OCI-M1 (cell line): ENCODE measurements around the gene OBP2A.
"Not testable (repeated sequence)": the region's sequence is repeated elsewhere in the genome, so short reads cannot be mapped to it uniquely, and the experiment has no call there.

Experiments used
- DNase-seq: peaks from one replicate; lab custom pipeline; 2025; lab: John Stamatoyannopoulos, UW

The OBP2A gene

DNA sequence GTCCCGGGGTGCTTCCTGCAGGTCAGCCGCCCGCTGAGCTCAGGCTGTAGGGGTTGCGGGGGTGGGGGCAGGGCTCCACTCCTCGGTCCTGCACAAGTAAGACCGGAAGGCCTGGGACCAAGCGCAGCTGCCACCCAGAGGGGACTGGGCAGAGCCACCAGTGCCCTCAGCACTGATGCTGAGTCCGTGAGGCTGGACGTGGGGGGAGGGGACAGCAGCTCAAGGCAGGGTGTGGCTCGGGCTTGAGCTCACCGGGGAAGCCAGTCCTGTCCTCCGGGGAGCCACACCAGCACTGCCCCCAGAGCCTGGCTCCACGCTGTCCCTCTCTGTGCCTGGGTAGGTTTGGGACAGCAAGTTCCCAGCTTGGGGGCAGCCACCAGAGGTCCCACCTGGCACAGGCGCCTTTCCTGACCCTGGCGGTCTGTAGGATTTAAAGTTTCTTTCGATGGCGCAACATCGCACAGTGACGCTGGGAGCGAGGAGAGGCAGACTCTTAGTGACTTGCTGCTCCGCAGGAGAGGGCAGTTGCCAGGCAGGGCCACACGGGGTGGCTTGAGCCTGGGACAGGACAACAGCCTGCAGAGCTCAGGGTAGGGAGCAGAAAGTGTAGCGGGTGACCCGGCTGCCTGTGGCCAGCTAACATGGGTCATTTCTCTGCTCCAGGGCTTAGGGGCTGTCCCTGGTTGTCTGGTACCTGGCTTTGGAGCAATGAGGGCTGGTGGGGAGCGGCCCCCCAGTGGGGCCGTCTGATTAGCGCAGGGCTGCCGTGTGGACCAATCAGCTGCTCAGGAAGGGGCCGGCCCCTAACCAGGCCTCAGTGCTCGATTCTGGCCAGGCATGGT lies 19.0 kb upstream of the OBP2A start:
- no peak for DNase-seq

DNA sequence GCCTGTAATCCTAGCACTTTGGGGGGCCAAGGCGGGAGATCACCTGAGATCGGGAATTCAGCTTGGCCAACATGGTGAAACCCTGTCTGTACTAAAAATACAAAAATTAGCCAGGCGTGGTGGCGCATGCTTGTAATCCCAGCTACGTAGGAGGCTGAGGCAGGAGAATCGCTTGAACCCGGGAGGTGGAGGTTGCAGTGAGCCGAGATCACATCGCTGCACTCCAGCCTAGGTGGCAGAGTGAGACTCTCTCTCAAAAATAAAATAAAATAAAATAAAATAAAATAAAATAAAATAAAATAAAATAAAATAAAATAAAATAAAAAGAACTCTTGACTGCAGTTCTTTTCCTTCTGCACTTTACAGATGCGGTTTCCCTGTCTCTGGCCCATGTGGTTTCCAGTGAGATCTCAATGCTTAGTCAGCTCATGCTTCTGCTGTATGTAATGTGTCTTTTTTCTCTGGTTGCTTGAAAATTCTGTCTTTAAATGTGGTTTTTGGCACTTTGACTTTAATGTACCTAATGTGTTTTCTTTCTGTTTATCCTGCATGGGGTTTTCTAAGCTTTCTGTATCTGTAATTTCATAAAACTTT lies 17.0 kb upstream of the OBP2A start:
- DNase-seq: not testable (repeated sequence)

DNA sequence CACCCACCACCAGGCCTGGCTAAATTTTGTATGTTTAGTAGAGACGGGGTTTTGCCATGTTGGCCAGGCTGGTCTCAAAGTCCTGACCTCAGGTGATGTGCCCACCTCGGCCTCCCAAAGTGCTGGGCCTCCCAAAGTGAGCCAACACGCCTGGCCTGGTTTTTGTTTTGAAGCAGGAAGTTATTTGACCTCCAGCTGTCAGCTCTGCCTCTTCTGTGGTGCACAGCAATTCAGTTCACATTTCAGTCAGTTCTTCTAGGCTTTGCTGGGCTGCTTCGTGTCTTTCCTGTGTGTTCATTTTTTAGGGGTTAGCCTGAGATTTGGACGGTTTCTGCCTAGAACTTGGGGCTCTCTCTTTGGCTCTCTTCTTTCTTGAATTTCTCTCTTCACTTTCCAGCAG lies 15.8 kb upstream of the OBP2A start:
- DNase-seq: no peak

DNA sequence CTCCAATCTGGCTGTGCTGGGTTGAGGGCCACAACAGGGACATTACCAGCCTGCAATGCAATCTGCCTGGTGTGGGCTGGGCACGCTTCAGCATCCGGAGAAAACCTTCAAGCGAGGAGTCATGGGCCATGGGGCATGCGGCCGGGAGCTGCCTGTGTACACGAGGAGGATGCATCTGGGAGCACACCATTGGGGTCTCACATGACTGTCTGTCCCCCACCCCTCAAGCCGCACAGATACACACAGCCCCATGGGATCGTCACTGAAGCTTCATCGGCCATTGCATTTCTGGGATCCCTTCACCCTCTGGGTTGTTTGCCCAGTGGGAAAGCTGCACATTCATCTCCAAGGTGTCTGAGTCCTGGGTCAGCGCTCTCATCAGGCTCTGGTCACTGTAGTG lies 14.8 kb upstream of the OBP2A start:
- DNase-seq: no peak

DNA sequence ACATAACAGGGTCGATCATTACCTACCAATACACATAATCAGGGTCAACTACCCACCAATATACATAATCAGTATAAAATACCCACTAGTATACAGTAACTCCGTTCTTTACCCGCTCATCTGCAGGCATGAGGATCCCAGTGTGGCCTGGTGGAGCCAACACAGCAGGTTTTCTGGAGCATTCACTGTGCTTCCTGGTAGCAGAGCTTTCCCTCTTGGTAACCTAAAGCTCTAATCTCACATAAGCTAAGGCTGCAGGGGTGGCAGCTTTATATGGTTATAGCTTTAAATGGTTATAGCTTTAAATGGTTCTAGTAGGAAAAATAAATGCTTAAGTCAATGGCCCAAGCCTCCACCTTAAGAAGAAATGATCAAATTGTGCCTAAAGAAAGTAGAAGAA lies 12.8 kb upstream of the OBP2A start:
- DNase-seq: no peak

DNA sequence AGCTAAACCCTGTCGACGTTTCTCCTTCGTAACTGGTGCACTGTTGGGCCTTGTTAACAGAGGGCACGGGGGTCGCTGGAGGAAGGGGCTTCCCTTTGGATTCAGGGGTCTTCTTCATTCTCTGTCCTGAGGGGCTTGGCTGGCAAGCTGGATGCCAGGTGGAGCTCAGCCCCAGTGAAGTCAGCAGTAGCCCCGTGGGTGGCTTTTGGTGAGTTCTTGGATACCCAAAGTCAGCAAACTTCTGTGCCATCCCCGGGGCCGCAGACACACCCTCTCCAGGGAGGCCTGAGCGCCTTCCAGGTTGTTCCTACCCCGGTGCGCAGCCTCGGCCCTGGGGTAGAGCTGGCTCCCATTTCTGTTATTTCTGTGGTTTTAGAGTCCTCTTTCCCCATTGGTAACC lies 12.3 kb upstream of the OBP2A start:
- DNase-seq: no peak

DNA sequence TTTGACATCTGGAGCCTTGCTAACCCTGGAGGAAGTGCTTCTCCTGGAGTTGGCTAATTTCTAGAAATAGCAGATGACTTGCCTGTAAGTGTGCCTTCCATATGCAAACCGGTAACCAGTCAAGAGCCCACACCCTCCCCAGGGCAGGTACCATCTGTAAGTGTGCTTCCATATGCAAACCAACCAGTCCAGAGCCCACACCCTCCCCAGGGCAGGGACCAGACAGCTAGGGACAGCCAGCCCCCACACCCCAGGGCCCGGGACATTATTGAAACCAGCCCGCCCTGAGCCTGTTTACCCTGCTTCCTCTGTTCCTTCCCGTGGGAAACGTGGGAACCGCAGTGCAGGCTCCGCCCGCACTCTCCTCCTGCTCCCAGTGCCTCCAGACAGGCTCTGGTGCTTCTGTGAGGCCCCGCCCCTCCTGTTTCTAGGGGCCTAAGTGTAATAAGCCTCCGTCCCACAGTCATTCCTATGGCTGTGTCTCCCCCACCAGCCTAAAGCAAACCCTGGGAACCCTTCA lies 11.7 kb upstream of the OBP2A start:
- not testable (repeated sequence) for DNase-seq

DNA sequence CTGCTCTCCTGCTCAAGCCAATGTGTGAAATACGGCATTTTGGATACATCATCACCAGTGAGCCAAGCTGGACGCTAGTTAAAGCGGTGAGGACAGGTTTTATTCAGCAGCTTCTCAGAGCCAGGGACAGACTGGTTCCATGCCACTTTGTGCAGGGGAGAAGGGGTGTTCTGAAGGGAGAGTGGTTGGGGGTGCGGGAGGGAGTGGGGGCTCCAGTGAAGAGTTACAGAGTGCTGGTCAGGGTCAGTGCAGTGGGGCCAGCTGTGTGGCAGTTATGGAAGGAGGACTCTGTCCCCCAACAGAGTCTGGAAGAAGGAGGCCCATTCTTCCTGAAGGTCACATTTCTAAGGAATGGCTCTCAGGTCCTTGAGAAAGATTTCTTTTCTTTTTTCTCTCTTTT lies 11.1 kb upstream of the OBP2A start:
- not testable (repeated sequence) for DNase-seq

DNA sequence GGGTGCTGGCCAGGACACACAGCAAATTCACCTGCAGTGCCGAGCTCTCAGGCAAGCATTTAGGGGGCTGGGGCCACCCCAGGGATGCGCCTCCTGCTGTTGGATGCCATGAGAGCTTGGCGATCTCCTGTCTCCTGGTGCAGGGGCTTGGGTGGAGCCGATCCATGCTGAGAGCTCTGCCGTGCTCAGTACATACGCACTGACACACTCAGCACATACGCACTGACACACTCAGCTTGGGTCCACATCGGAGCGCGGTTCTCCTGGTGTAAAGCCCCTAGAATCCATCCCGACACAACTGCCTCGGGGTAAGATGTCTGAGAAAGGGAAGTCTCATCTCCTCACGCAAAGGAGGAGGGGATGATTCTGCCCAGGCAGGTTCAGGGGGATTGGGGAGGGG lies 10.3 kb upstream of the OBP2A start:
- DNase-seq: not testable (repeated sequence)

DNA sequence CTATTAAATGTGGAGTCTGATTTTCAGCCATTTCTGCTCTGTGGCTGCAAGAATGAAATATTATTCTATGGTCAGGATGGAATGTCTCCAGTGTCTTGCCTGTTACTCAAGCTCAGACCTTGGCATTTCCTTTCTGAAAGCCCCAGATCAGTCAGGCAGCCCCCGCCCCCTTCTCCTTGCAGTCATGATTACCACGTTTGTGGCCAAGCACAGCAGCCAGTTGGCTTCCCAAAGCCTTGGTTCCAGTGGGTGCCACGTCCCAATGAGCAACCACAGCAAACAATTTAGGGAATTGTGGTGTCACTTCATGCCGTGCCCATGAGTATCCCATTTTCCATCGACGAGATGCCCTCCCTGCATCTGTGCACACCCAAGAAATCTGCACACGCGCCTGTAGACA lies 9.7 kb upstream of the OBP2A start:
- no peak for DNase-seq

DNA sequence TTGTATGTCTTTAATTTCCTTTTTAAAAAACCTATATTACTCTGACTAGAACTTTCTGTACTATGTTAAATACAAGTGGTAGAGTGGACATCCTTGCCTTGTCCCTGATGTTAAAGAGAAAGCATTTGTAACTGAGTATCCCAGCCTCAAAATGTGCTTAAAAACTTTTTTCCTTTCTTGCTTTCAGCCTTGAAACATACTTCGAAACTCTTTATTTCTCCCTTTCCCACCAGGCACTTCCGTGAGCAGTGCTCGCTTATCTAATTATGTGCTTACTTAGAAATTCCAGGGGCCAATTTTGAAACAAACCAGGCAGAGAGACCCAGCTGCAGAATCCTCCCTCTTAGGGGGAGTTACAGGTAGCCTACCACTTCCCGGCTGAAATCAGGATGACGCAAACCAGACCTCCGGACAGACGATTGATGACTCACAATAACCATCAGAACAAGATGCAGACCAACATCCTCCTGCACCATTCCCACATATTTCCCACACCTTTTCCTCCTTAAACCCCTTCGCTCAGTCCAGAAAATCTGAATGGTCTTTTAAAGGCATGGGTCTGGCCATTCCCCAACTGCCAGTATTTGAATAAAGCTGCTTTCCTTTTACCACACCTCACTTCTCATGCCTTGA lies 2.5 kb upstream of the OBP2A start:
- not testable (repeated sequence) for DNase-seq

DNA sequence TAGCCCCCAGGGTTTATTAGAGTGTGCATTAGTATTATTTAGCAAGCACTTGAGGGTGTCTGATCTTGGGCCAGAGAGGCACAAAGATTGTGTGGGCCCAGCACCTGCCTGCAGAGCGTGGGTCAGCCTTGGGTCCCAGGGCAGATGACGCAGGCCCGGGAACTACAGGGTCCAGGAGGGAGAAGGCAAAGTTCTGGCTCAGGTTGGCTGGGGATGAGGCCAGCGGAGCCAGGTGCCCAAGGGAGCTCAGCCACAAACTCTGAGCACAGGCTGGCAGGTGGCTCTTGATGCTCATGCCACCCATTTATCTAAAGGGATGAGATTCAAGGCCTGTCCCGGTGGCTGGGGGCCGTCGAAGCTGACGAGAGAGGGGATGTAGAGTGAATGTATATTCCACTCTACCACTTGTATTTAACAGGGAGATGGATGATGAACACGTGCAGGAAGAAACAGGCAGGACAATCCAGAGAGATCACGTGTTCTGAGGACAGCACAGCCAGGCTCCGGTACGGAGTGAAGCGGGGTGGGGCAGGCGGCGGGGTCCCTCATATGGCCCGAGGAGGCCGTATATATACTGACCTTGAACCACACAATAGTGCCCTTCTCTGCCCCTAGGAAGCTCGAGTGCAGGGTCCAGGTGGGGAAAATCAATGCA lies 818 bp upstream of the OBP2A start:
- no peak for DNase-seq

DNA sequence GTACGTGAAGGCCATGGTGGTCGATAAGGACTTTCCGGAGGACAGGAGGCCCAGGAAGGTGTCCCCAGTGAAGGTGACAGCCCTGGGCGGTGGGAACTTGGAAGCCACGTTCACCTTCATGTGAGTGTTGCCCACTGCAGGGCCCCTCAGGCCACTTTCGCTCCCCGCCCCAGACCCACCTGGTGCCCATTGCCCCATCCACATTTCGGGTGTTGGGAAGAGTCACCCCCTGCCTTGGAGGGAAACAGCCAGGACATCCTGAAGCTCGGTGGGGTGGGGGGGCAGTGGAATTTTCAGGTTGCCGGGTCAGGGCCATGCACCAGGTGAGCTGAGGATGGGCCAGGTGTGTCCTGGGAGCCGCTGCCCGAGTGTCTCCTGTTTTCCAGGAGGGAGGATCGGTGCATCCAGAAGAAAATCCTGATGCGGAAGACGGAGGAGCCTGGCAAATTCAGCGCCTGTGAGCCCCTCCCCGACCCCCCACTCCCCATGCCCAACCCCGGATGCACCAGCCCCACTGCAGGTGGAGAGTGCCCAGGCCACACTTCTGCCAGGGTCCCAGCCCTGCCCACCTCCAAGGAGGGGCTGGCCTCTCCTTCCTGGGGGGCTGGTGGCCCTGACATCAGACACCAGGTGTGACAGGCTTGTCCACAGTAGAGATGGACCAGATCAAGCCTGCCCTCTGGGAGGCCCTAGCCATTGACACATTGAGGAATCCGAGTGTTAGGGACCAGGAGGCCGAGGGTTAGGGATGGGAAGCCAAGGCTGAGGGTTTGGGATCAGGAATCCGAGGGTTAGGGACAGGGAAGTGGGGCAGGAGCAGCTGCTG lies 1.1 kb downstream of the OBP2A start:
- not testable (repeated sequence) for DNase-seq

DNA sequence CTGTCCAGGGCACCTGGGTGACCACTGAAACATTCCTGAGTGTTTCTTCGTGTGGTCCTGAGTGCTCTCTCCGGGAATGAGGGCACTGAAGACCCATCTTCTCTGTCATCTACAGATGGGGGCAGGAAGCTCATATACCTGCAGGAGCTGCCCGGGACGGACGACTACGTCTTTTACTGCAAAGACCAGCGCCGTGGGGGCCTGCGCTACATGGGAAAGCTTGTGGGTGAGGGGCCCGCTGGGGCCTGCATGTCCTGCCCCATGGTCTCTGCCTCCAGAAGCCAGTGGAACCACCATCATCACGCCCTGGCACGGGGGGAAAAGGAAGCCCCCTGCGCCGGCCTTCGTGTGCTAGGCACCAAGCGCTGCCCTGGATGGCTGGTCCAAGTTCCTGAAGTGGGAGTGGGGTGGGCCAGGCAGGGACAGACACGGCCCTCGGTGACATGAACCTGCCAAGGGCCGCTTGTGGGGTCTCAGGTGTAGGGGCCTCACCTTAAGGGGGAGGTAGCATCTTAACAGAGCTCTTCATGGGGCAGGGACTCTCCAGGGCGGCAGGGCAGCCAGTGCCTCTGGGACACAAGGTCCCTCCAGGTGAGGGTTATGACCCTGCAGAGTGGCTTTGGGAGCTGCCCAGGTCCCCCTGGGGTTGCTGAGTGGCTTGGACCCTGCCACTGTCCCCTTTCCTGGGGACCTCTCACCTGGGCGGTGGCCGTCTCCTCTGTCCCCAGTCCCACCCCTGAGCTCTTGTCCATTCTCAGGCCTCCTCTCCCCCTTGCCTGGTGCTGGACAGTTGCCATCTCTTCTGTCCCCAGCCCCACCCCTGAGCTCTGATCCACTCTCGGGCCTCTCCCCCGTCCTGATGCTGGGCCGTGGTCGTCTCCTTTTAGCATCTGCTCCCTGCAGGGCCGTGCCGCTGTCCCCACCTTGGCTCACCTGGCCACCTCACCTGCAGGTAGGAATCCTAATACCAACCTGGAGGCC lies 2.1 kb downstream of the OBP2A start:
- no peak for DNase-seq

DNA sequence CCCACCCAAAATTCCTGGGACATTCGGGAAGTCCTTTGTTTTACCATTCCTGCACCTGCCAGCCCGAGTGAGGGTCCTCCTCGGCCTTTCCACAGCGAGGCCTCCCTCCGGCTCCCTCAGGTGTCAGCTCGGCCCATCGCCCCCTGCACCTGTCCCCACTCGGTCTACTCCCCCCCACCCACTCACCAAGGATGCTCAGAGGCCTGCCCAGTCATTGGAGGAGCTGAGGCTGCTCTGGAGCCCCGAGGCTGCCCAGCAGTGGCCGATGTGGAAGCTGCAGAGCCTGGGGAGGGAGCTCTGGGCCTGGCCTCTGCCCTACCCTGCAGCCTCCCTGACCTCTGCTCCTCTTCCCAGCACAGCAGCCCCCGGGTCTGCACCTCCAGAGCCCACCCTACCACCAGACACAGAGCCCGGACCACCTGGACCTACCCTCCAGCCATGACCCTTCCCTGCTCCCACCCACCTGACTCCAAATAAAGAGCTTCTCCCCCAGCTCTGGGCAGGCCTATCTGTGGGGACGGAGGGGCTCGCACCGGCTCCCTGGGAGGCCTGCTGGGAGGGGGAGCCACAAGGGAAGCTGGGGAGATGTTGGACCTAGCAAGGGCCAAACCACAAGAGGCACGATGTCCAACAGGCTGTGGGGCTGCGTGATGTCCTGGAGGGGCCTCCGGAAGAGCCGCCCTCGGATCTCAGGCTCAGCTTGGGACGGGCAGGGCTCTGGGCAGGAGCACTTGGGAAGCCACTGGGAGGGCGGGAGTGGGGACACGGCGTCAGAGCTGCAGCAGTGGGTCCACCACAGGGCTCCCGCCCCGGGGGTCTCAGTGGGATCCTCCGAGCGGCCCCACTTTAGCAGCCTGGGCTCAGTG lies 3.8 kb downstream of the OBP2A start:
- DNase-seq: not testable (repeated sequence)

DNA sequence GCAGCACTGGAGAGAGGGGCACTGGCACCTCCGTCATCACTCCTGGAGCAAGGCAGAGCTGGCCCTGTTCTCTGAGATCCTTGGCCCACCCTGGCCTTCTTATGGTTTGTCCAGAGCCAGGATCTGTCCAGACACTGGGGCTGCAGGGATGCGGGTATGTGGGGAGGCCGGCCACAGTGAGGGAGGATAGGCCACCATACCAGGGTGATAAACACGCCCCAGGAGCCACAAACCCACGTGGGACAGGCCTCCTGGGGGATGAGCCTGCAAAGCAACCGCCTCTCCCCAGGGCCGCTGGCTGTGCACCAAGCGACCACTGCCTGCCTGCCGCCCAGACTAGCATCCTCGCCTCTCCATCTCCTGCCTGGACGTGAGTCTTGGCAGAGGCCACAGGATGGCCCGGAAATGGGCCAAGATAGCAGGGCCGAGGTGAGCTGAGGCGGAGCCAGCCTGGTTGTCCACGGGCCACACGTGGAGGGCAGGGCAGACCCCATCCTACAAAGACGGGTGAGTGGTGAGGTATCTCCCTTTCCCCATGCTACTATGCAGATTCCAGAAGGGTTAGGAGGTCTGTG lies 4.5 kb downstream of the OBP2A start:
- no peak for DNase-seq

DNA sequence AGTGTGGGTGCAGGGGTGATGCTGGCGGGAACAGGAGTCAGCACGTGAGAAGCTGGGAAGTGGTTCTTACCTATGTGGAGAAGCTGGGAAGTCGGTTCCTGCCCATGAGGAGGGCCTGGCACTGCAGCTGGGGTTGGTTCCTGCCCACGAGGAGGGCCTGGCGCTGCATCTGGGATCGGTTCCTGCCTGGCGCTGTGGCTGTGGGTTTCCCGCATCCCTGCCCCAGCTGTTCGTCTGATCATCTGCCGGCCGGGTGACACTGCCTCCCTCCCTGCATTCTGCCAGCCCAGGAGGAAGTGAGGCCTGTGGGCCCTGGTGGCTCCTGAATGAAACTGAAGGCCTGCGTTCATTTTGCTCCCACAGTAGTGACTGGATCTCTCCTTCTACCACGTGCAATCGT lies 5.1 kb downstream of the OBP2A start:
- DNase-seq: no peak

DNA sequence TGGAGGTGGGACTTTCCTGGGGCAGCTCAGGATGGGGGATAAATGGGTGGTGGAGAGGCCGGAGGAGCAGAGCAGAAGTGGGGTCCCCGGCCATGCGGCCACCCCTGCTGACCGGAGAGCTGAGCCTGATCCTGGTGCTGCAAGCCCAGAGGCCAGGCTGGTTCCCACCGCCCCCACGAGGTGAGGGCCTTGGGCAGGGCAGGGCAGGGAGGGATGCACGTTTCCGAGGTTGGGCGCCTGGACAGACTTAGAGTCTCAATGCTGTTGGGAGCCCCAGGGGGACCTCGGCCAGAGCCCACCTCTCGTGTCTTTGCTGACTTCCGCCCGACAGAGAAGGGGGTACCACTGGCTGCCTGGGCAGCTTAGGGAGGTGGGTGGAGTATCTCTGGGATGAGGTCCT lies 5.5 kb downstream of the OBP2A start:
- DNase-seq: no peak
